Large intestine (tissue), 3 donors: Measurements from ENCODE around the gene CRHBP. TPM values are rescaled to one million over a fixed set of nuclear protein-coding genes. Genes with fewer than 3 reads are reported as not detected.

Source experiments
- DNase-seq, 2 donors: peaks; one replicate each; pipeline versions ENCODE4 v3.0.0 to v3.0.0-alpha.2; 2013
- H3K27ac ChIP-seq: one replicate; pipeline ENCODE4 v1.5.1; 2013; ENCODE audit warnings: low read length
- H3K27me3 ChIP-seq: 2 replicates; pipeline ENCODE4 v1.6.1; 2013; ENCODE audit warnings: low read length; ENCODE audit not compliant: control insufficient read depth, insufficient read depth
- H3K36me3 ChIP-seq: 2 replicates; pipeline ENCODE4 v1.6.1; 2013; ENCODE audit warnings: low read length; ENCODE audit not compliant: control insufficient read depth, insufficient read depth
- H3K4me1 ChIP-seq: one replicate; pipeline ENCODE4 v1.6.1; 2013; ENCODE audit warnings: low read length; ENCODE audit not compliant: control insufficient read depth, insufficient read depth
- H3K4me3 ChIP-seq: one replicate; pipeline ENCODE4 v1.5.1; 2013; ENCODE audit warnings: low read length
- H3K9me3 ChIP-seq: one replicate; pipeline ENCODE4 v1.6.1; 2013; ENCODE audit warnings: mild to moderate bottlenecking, low read depth, low read length, moderate library complexity; ENCODE audit not compliant: control insufficient read depth
- WGBS: methylation state at CpG from one replicate; pipeline ENCODE4 v1.1.5; 2013; ENCODE audit warnings: low lambda C conversion rate; ENCODE audit not compliant: insufficient coverage; 5-methylcytosine and 5-hydroxymethylcytosine counted together
- polyA plus RNA-seq: library from polyadenylated mRNA; unstranded; fragments of 120-200 nt; gene quantifications from one replicate; pipeline ENCODE4 v1.2.1, GENCODE V29; 2013

The CRHBP gene
- polyA plus RNA-seq, 1 donor, result 0.76 TPM

- Histone ChIP-seq H3K27ac (peak overlapping the region; percentile 26), H3K36me3 (no peaks in the 10 kb centered on the region), H3K4me3 (no peak overlapping the region), H3K27me3 (peaks cover 24% of the 10 kb centered on the region), H3K4me1 (peaks cover 10% of the 10 kb centered on the region), H3K9me3 (no peaks in the 10 kb centered on the region)
- 71% methylated on average over 3 of the region's 5 CpGs for WGBS
- DNase-seq, result peak; percentile 33 to 59
Observed at GRCh38 chr5:76958991-76959767, 6.3 kb downstream of the CRHBP start.

DNA sequence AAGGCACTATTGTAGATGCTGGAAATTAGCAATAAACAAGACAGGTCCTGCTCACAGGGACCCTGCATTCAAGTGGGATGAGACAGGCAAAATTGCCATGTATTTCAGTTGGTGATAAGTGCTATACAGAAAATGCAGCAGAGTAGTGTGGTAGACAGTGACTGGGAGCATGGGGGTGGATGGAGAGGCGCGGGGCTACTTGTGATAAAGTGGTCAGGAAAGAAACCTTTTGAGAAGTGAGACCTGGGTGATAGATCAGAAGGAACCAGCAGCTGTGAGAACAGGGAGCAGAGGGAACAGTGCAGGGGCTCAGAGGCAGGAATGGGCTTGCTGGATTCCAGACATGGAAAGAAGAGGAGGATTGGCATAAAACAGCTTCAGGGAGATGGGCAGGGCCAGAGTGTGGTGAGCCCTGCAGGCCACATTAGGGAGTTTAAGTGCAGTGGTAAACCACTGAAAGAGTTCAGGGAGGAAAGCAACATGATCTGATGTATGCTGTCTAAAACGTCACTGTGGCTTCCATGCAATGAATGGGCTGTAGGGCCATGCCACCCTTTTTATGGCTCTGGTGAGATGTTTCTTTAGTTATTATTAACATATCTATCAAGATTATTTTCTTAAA, 7.3 kb downstream of the CRHBP start:
- H3K9me3 ChIP-seq, result no peaks in the 10 kb centered on the region
- H3K27ac ChIP-seq, result peak overlapping the region; percentile 26
- peaks cover 14% of the 10 kb centered on the region for H3K27me3 ChIP-seq
- no peak overlapping the region for H3K4me3 ChIP-seq
- H3K36me3 ChIP-seq, result no peaks in the 10 kb centered on the region
- H3K4me1 ChIP-seq, result peaks cover 14% of the 10 kb centered on the region
- no CpG with 5 or more reads among the region's 3 CpGs for WGBS
- no peak for DNase-seq

GRCh38 chr5:76964060-76964459, 11.2 kb downstream of the CRHBP start:
- Histone ChIP-seq H3K4me3 (no peak overlapping the region), H3K36me3 (no peaks in the 10 kb centered on the region), H3K4me1 (peaks cover 14% of the 10 kb centered on the region), H3K9me3 (no peaks in the 10 kb centered on the region), H3K27ac (peak overlapping the region; percentile 61), H3K27me3 (no peaks in the 10 kb centered on the region)
- peak; percentile 72 to 78 for DNase-seq
- WGBS, result no CpG with 5 or more reads among the region's 2 CpGs

DNA sequence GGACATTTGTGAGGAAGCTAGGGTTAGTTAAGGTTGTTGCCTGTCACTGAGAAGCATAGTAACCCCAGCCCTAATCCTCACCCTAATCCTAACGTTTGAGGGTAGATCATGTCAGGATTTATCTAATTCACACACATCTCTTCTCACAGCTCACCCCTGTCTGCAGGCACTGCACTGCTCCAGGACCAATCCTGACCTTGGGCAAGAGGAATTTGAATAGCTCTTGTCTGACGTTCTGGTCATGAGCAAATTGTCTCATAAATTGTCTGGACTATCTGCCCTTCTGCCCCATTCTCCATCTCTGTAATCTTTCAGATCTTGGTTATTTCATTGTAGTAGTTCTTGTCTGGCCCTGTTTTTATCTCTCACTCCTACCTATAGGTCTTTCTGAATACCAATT, 18.7 kb downstream of the CRHBP start:
- Histone ChIP-seq H3K27me3 (no peaks in the 10 kb centered on the region), H3K4me3 (no peak overlapping the region), H3K36me3 (no peaks in the 10 kb centered on the region), H3K9me3 (no peaks in the 10 kb centered on the region), H3K27ac (peak overlapping the region; percentile 56), H3K4me1 (peaks cover 8% of the 10 kb centered on the region)
- WGBS, result no CpG with 5 or more reads among the region's 2 CpGs
- DNase-seq, result peak; percentile 38 to 43

- WGBS, result 100% methylated on average over 1 of the region's 2 CpGs
- DNase-seq, result peak; percentile 62 to 63
- H3K36me3 ChIP-seq, result no peaks in the 10 kb centered on the region
Observed at GRCh38 chr5:76972689-76973088, 19.8 kb downstream of the CRHBP start.

GRCh38 chr5:76974785-76975184, 21.9 kb downstream of the CRHBP start:
- 80% methylated on average over 1 of the region's 2 CpGs for WGBS
- H3K9me3 ChIP-seq, result no peaks in the 10 kb centered on the region
- no peak for DNase-seq

More at GRCh38 chr5:76972689-76973088, 19.8 kb downstream of the CRHBP start:
- no peaks in the 10 kb centered on the region for H3K9me3 ChIP-seq
- peaks cover 8% of the 10 kb centered on the region for H3K4me1 ChIP-seq
- H3K27ac ChIP-seq, result peak overlapping the region; percentile 18
- no peak overlapping the region for H3K4me3 ChIP-seq
- H3K27me3 ChIP-seq, result no peaks in the 10 kb centered on the region

GRCh38 chr5:76978869-76979268, 26.0 kb downstream of the CRHBP start:
- no peak overlapping the region for H3K27ac ChIP-seq
- H3K4me1 ChIP-seq, result no peaks in the 10 kb centered on the region
- WGBS, result 36% methylated on average over 2 of the region's 2 CpGs
- H3K36me3 ChIP-seq, result no peaks in the 10 kb centered on the region
- no peak for DNase-seq
- H3K9me3 ChIP-seq, result no peaks in the 10 kb centered on the region
- H3K4me3 ChIP-seq, result no peak overlapping the region
- no peaks in the 10 kb centered on the region for H3K27me3 ChIP-seq

More at GRCh38 chr5:76974785-76975184, 21.9 kb downstream of the CRHBP start:
- Histone ChIP-seq H3K27me3 (no peaks in the 10 kb centered on the region), H3K36me3 (no peaks in the 10 kb centered on the region), H3K4me3 (no peak overlapping the region), H3K4me1 (peaks cover 8% of the 10 kb centered on the region), H3K27ac (no peak overlapping the region)

DNA sequence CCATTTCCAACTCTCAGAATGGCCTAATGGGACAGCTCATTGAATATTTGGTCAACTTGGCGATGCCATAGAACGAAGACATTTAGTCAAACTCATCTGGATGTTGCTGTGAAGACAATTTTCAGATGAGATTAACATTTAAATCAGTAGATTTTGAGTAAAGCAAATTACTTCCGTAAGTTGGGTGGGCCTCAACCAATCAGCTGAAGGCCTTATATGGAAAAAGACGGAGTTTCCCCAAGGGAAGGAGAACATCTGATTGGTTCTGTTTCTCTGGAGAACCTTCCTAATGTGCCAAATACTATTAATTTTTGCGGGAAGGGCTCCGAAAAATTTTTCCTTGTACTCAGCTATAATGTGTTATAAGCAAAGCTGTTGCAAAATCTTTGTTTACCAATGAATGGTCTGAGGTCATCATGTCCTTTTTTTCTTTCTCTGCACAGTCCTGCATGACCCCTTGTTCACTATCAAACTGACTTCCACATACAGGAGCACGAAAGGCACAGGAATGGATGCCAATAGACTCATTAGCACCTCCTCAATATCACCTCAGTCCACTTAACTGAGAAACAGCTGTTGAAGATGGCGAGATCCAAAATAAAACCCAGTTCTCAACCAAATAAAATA, 27.8 kb downstream of the CRHBP start:
- Histone ChIP-seq H3K9me3 (no peaks in the 10 kb centered on the region), H3K36me3 (no peaks in the 10 kb centered on the region), H3K27me3 (no peaks in the 10 kb centered on the region), H3K4me1 (no peaks in the 10 kb centered on the region), H3K4me3 (no peak overlapping the region), H3K27ac (no peak overlapping the region)
- no CpG with 5 or more reads among the region's 8 CpGs for WGBS
- DNase-seq, result no peak

DNA sequence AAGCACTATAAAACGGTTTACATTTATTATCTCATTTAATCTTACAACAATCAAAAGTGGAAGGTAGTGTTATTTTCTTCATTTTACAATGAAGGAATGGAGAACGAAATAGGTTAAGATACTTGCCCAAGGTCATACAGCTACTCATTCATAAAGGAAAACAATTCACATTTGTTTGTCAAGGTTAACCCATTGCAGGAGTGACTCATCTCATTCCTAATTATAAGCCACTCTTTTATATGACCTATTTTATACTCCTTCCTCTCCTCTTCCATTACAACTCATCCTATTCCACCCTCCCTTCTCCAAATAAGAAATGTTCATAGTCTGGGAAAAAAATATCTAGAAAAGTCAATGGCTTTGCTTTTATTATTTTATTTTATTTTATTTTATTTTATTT, 29.6 kb downstream of the CRHBP start:
- DNase-seq, result no peak
- Histone ChIP-seq H3K9me3 (no peaks in the 10 kb centered on the region), H3K36me3 (no peaks in the 10 kb centered on the region), H3K27ac (no peak overlapping the region), H3K27me3 (no peaks in the 10 kb centered on the region), H3K4me1 (no peaks in the 10 kb centered on the region), H3K4me3 (no peak overlapping the region)
- 100% methylated on average over 1 of the region's 2 CpGs for WGBS

- Histone ChIP-seq H3K27ac (no peak overlapping the region), H3K9me3 (no peaks in the 10 kb centered on the region), H3K36me3 (no peaks in the 10 kb centered on the region), H3K4me3 (no peak overlapping the region), H3K4me1 (no peaks in the 10 kb centered on the region), H3K27me3 (no peaks in the 10 kb centered on the region)
- DNase-seq, result peak in 1 of 2 donors; percentile 14
- no CpG with 5 or more reads among the region's 3 CpGs for WGBS
Observed at GRCh38 chr5:76983468-76983867, 30.6 kb downstream of the CRHBP start.
